HepG2 (cell line): Measurements from ENCODE around the gene TACC2. TPM values are rescaled to one million over a fixed set of nuclear protein-coding genes. Genes with fewer than 3 reads are reported as not detected.

Experiments used
- ATAC-seq: fragments of 200-7000 bp; cut with Tn5 transposase; 3 replicates; pipeline ENCODE4 v1.9.1; 2020; ENCODE audit warnings: mild to moderate bottlenecking, moderate library complexity
- BruUV-seq: library from RNA; stranded (reverse); fragments of 400-500 nt; replicated peaks from 2 replicates; lab custom pipeline; 2021; lab: Mats Ljungman, UMichigan
- CTCF ChIA-PET: fragments of 300-600 bp; formaldehyde crosslinking; extraction: SDS; loops from one replicate; lab custom pipeline; 2021; ENCODE audit warnings: low total read pairs, inconsistent platforms, low intra/inter-chr PET ratio; lab: Yijun Ruan, JAX
- POLR2A ChIA-PET: fragments of 350-600 bp; sonication (Branson Sonifier 250); formaldehyde crosslinking; loops from one replicate; lab custom pipeline; 2020; ENCODE audit warnings: antibody characterized with exemption, inconsistent platforms; lab: Yijun Ruan, JAX
- DNase-seq: peaks from one replicate; pipeline ENCODE4 v3.0.0-alpha.2; 2015; ENCODE audit warnings: low spot score
- FAIRE-seq: peaks from 3 replicates; lab custom pipeline; 2011; peaks lifted over from hg19 to GRCh38; lab: Jason Lieb, UNC
- H2AFZ ChIP-seq: one replicate; pipeline ENCODE4 v1.6.1; 2011; ENCODE audit warnings: low read length, inconsistent platforms
- H3K27ac ChIP-seq: fragments of 300-600 bp; 3 replicates; pipeline ENCODE4 v1.8.0; 2011; ENCODE audit warnings: mixed run types, mild to moderate bottlenecking, mixed read lengths, low read length, inconsistent platforms; ENCODE audit not compliant: insufficient read depth; ENCODE audit errors: extremely low read length
- H3K27me3 ChIP-seq, 2 experiments: fragments of 200-600 bp in 1 of 2; 2 replicates in 1 of 2; 3 replicates in 1 of 2; pipeline versions ENCODE4 v1.6.0 to v1.8.0; 2011; ENCODE audit warnings: low read length in 2 of 2, mild to moderate bottlenecking in 2 of 2, moderate library complexity in 2 of 2, inconsistent platforms in 1 of 2; ENCODE audit not compliant: insufficient read depth in 2 of 2, control insufficient read depth in 1 of 2
- H3K36me3 ChIP-seq, 2 experiments: fragments of 200-600 bp in 1 of 2; replicated peaks in 1 of 2; 2 replicates in 1 of 2; 3 replicates in 1 of 2; pipeline versions ENCODE4 v1.5.1 to v1.8.0; 2011; ENCODE audit warnings: low read length in 2 of 2, inconsistent platforms in 1 of 2; ENCODE audit not compliant: insufficient read depth in 2 of 2, control insufficient read depth in 1 of 2
- H3K4me1 ChIP-seq: 2 replicates; pipeline ENCODE4 v1.5.1; 2012; ENCODE audit warnings: low read length, inconsistent platforms; ENCODE audit not compliant: insufficient read depth
- H3K4me2 ChIP-seq: 2 replicates; pipeline ENCODE4 v1.6.0; 2011; ENCODE audit warnings: low read depth, low read length, inconsistent platforms
- H3K4me3 ChIP-seq, 3 experiments: fragments of 200-600 bp in 1 of 3; sonication (generic), shearing (Covaris generic) in 1 of 3; replicated peaks in 1 of 3; 2 replicates each; pipeline ENCODE4 v1.5.1; 2011 to 2016; ENCODE audit warnings: low read length in 3 of 3, inconsistent platforms in 2 of 3, low read depth in 2 of 3, mild to moderate bottlenecking in 2 of 3, control low read depth in 1 of 3, mixed read lengths in 1 of 3; ENCODE audit not compliant: insufficient read depth in 1 of 3
- H3K79me2 ChIP-seq: one replicate; pipeline ENCODE4 v1.6.1; 2011; ENCODE audit warnings: low read length, inconsistent platforms; ENCODE audit not compliant: insufficient read depth
- H3K9ac ChIP-seq: 2 replicates; pipeline ENCODE4 v1.6.0; 2011; ENCODE audit warnings: mild to moderate bottlenecking, low read depth, low read length, inconsistent platforms; ENCODE audit not compliant: insufficient read depth
- H3K9me3 ChIP-seq: 2 replicates; pipeline ENCODE4 v1.5.1; 2012; ENCODE audit warnings: mild to moderate bottlenecking, low read length
- H4K20me1 ChIP-seq: 2 replicates; pipeline ENCODE4 v1.6.0; 2011; ENCODE audit warnings: inconsistent platforms, mild to moderate bottlenecking, low read length, moderate library complexity; ENCODE audit not compliant: insufficient read depth
- AHR ChIP-seq: IDR thresholded peaks from 2 replicates; pipeline ENCODE4 v1.6.1; 2018; ENCODE audit warnings: missing genetic modification reagents, missing compliant biosample characterization
- CHCHD3 ChIP-seq: sonication (generic); formaldehyde crosslinking; IDR thresholded peaks from 2 replicates; pipeline ENCODE4 v1.8.0; 2022; ENCODE audit warnings: mild to moderate bottlenecking, missing genetic modification reagents, moderate library complexity
- FOXP1 ChIP-seq, 2 experiments: fragments of 450-650 bp in 1 of 2; IDR thresholded peaks; 2 replicates each; pipeline ENCODE4 v1.6.1; 2017 to 2018; ENCODE audit warnings: antibody characterized with exemption in 1 of 2
- IRF2 ChIP-seq: IDR thresholded peaks from 2 replicates; pipeline ENCODE4 v1.6.1; 2018; ENCODE audit warnings: missing genetic modification reagents, missing compliant biosample characterization
- KDM5A ChIP-seq: fragments of 200-600 bp; sonication (generic); IDR thresholded peaks from 2 replicates; pipeline ENCODE4 v1.7.0; 2018; ENCODE audit warnings: antibody characterized with exemption, mild to moderate bottlenecking, low read length, borderline replicate concordance
- MED8 ChIP-seq: sonication (generic); formaldehyde crosslinking; IDR thresholded peaks from 2 replicates; pipeline ENCODE4 v1.8.1; 2023; ENCODE audit warnings: mild to moderate bottlenecking, missing genetic modification reagents; ENCODE audit not compliant: insufficient replicate concordance
- MIXL1 ChIP-seq: IDR thresholded peaks from 2 replicates; pipeline ENCODE4 v1.6.1; 2016
- PBX2 ChIP-seq: IDR thresholded peaks from 2 replicates; pipeline ENCODE4 v1.6.1; 2016; ENCODE audit warnings: control low read depth
- TBX2 ChIP-seq: sonication (generic); formaldehyde crosslinking; IDR thresholded peaks from 2 replicates; pipeline ENCODE4 v1.5.0; 2020; ENCODE audit warnings: missing genetic modification reagents, mild to moderate bottlenecking, borderline replicate concordance
- ZBTB33 ChIP-seq: sonication (generic); formaldehyde crosslinking; IDR thresholded peaks from 2 replicates; pipeline ENCODE4 v1.4.0; 2020; ENCODE audit warnings: missing genetic modification reagents
- ZNF235 ChIP-seq: sonication (generic); formaldehyde crosslinking; IDR thresholded peaks from 2 replicates; pipeline ENCODE4 v1.8.1; 2023; ENCODE audit warnings: mild to moderate bottlenecking, missing genetic modification reagents, borderline replicate concordance
- ZNF44 ChIP-seq: sonication (generic); formaldehyde crosslinking; IDR thresholded peaks from 2 replicates; pipeline ENCODE4 v1.5.1; 2020; ENCODE audit warnings: mild to moderate bottlenecking, missing genetic modification reagents
- ZNF446 ChIP-seq: sonication (generic); formaldehyde crosslinking; IDR thresholded peaks from 2 replicates; pipeline ENCODE4 v1.5.0; 2020; ENCODE audit warnings: mild to moderate bottlenecking, missing genetic modification reagents
- ZNF503 ChIP-seq: sonication (generic); formaldehyde crosslinking; IDR thresholded peaks from 2 replicates; pipeline ENCODE4 v1.4.0; 2020; ENCODE audit warnings: missing genetic modification reagents
- ZNF878 ChIP-seq: sonication (generic); formaldehyde crosslinking; IDR thresholded peaks from 2 replicates; pipeline ENCODE4 v1.8.1; 2023; ENCODE audit warnings: mild to moderate bottlenecking, missing genetic modification reagents, moderate library complexity
- ZSCAN9 ChIP-seq: IDR thresholded peaks from 2 replicates; pipeline ENCODE4 v1.6.1; 2016; ENCODE audit warnings: borderline replicate concordance
- ZZZ3 ChIP-seq: sonication (generic); formaldehyde crosslinking; IDR thresholded peaks from 2 replicates; pipeline ENCODE4 v1.4.0; 2020; ENCODE audit warnings: missing genetic modification reagents, mild to moderate bottlenecking, borderline replicate concordance
- whole genome bisulfite sequencing: methylation state at CpG from one replicate; pipeline ENCODE4 v1.1.6; 2017; ENCODE audit warnings: low lambda C conversion rate; 5-methylcytosine and 5-hydroxymethylcytosine counted together
- in situ Hi-C: cut with HindIII; loops from 2 replicates; pipeline ENCODE4 v1.10.0; 2017; ENCODE audit warnings: low pct_unique_long_range_greater_than_20kb; ENCODE audit not compliant: extremely low pct_ligation_motif_present
- intact Hi-C: fragments of 100-400 bp; cut with micrococcal nuclease; formaldehyde crosslinking; loops from one replicate; pipeline ENCODE4 v1.10.0; 2022; ENCODE audit not compliant: unreplicated experiment
- polyA plus RNA-seq, 8 experiments: library from polyadenylated mRNA; depleted of rRNA in 3 of 8; stranded (reverse) in 7 of 8; unstranded in 1 of 8; fragments of >200 nt; fragmentation: Illumina TruSeq in 4 of 8; extraction: Trizol in 4 of 8; gene quantifications; 2 replicates each; pipeline versions ENCODE4 v1.2.1 to v1.2.3, GENCODE V29; 2011 to 2016; ENCODE audit warnings: low read depth in 4 of 8, missing spikeins in 1 of 8, mixed read lengths in 1 of 8; ENCODE audit not compliant: insufficient read depth in 1 of 8
- total RNA-seq, 5 experiments: library from RNA; depleted of rRNA; stranded (reverse); fragments of >200 nt; fragmentation: Illumina TruSeq; extraction: Trizol; gene quantifications; 2 replicates each; pipeline ENCODE4 v1.2.3, GENCODE V29; 2016; ENCODE audit warnings: low read depth in 1 of 5

The TACC2 gene
- total and polyA plus RNA-seq, 2 of the 13 experiments (the other 11 are each of a cell fraction or from before 2014, with no cell fraction given), result 11.8 to 16.0 TPM

GRCh38 chr10:122084286-122085041, 95.5 kb downstream of the TACC2 start:
- no peak overlapping the region for H2AFZ ChIP-seq
- no peaks in the 10 kb centered on the region for H3K27me3 ChIP-seq
- no peaks in the 10 kb centered on the region for H4K20me1 ChIP-seq
- 94% methylated on average over 11 of the region's 15 CpGs for WGBS
- ATAC-seq, result no peak
- no peak overlapping the region for H3K4me3 ChIP-seq
- TF ChIP-seq ZNF446 (CRISPR knock-in tag) (no peak), ZNF878 (CRISPR knock-in tag) (no peak), MIXL1 (CRISPR knock-in tag) (no peak), ZBTB33 (CRISPR knock-in tag) (no peak), ZNF235 (CRISPR knock-in tag) (no peak), MED8 (CRISPR knock-in tag) (no peak), FOXP1 (IDR thresholded peaks at IDR 0.05) (no peak), FOXP1 (CRISPR knock-in tag; IDR thresholded peaks at IDR 0.05) (no peak), AHR (CRISPR knock-in tag) (no peak), ZSCAN9 (no peak), IRF2 (no peak), ZNF503 (CRISPR knock-in tag) (no peak), PBX2 (CRISPR knock-in tag) (no peak), CHCHD3 (CRISPR knock-in tag) (no peak), ZNF44 (CRISPR knock-in tag) (no peak), KDM5A (no peak), TBX2 (no peak), ZZZ3 (CRISPR knock-in tag) (no peak)
- no peak overlapping the region for H3K27ac ChIP-seq
- no TSS peak for BruUV-seq
- H3K9ac ChIP-seq, result no peak overlapping the region
- peaks cover 3 to 15% of the 10 kb centered on the region in 2 experiments; a peak in 3 of 5 replicates for H3K36me3 ChIP-seq
- no peak for FAIRE-seq
- no peaks in the 10 kb centered on the region for H3K79me2 ChIP-seq
- no peak overlapping the region for H3K4me2 ChIP-seq
- no peak for DNase-seq
- no peaks in the 10 kb centered on the region for H3K4me1 ChIP-seq
- ChIA-PET CTCF (no interaction called here), POLR2A (no interaction called here)
- intact Hi-C loops, result no loop called here
- H3K9me3 ChIP-seq, result no peaks in the 10 kb centered on the region
- in situ Hi-C loops, result no loop called here
